ENCODE data around the gene ZNF821. TPM values are rescaled to one million over a fixed set of nuclear protein-coding genes. Genes with fewer than 3 reads are reported as not detected.
"Not testable (repeated sequence)": the region's sequence is repeated elsewhere in the genome, so short reads cannot be mapped to it uniquely, and the experiment has no call there.

The ZNF821 gene
- total RNA-seq, 1 experiment from 2014 or later: 7.0 TPM

- DNase-seq (ENCODE audit: low spot score): no peak
Measured at GRCh38 chr16:71902656-71903365, 18.8 kb upstream of the ZNF821 start.

DNA sequence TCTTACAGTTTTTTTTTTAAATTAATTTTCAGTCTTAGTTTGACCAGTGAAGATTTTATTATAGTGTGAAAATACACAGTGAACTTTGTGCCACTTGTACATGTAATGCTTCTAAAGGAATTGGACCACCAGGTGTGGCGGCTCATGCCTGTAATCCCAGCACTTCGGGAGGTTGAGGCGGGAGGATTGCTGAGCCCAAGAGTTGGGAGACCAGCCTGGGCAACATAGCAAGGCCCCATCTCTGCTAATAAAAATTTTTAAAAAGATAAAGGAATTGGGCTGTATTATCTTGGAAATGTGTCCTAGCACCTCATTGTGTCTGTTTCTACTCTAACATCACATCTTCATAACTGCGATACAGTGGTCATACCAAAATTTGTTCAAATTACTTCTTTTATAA, 15.2 kb upstream of the ZNF821 start:
- no peak for DNase-seq (ENCODE audit: low spot score)

DNA sequence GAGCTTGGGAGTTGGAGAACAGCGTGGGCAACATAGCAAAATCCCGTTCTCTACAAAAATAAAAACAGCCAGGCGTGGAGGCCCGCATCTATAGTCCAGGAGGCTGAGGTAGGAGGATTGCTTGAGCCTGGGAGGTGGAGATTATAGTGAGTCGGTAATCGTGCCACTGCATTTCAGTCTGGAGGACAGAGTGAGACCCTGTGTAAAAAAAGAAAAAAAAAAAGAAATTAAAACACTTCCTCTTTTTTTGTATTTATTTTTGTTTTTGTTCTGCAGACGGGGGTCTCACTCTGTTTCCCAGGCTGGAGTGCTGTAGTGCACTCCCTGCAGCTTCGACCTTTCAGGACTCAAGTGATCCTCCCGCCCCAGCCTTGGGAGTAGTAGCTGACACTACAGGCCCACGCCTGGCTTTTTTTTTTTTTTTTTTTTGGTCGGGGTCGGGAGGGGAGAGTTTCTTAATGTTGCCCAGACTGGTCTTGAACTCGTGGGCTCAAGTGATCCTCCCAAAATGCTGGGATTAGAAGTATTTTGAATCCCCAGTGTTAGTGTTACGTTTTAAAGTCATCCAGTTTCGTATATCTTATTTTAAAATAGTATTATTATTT, 12.9 kb upstream of the ZNF821 start:
- no peak for DNase-seq (ENCODE audit: low spot score)

GRCh38 chr16:71895679-71896365, 11.8 kb upstream of the ZNF821 start:
- DNase-seq (ENCODE audit: low spot score): peak; percentile 14

GRCh38 chr16:71894921-71895678, 11.1 kb upstream of the ZNF821 start, which contains the start of gene IST1:
Gene IST1, plus strand, starts transcription at chr16:71895531. Its CDS starts 20,110 bp downstream, at chr16:71915641.
- DNase-seq (ENCODE audit: low spot score): peak; percentile 94

DNA sequence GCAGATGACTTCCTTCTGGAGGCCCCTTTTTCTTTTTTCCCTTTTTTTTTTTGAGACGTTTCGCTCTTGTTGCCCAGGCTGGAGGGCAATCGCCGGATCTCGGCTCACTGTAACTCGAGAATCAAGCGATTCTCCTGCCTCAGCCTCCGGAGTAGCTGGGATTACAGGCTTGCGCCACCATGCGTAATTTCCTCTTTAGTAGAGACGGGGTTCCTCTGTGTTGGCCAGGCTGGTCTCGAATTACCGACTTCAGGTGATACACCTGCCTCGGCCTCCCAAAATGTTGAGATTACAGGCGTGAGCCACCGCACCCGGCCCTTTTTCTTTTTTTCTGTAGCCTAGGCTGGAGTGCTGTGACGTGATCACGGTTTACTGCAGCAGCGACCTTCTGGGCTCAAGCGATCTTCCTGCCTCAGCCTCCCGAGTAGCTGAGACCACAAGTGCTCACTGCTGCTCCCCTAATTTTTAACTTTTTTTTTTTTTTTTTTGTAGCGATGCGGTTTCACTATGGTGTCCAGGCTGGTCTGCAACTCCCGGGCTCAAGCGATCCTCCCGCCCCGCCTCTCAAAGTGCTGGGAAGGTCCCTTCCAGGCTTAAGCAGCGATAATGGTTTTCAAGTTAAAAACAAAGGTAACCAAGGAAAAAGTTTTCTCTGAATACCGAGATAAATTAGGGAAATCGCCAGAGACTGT, 10.4 kb upstream of the ZNF821 start:
- peak; percentile 41 for DNase-seq (ENCODE audit: low spot score)

- no peak for DNase-seq (ENCODE audit: low spot score)
Measured at GRCh38 chr16:71893888-71894228, 9.9 kb upstream of the ZNF821 start.

DNA sequence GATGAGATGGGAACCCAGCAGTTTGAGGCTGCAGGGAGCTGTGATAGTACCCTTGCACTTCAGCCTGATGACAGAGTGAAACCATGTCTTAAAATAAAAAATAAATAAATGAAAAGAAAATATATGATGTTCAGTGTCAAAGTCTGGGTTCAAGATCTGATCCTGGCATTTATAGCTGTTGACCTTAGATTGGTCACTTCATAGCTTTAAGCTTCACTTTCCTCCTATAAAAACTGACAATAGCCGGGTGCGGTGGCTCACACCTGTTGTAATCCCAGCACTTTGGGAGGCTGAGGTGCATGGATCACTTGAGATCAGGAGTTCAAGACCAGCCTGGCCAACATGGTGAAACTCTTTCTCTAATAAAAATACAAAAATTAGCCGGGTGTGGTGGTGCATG, 5.2 kb upstream of the ZNF821 start:
- DNase-seq (ENCODE audit: low spot score): no peak

DNA sequence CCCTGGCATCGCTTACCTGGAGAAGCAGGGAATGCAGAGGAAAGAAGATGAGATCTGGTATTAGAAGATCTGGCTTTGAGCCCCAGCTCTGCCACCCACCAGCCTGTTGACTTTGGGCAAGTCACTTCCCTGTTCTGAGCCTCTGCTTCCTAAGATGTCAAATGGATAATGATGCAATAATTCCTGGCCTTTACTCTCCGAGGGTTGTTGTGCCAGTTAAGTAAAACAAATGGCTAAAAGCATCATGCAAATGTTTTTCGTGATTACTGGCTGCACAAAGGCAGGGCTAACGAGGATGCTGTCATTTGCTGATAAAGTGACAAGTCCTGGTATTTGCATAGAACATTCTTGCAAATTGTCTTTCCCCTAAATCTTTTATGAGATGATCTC, 1.3 kb upstream of the ZNF821 start:
- no peak for DNase-seq (ENCODE audit: low spot score)

GRCh38 chr16:71883168-71883848, 674 bp downstream of the ZNF821 start:
- no peak for DNase-seq (ENCODE audit: low spot score)

DNA sequence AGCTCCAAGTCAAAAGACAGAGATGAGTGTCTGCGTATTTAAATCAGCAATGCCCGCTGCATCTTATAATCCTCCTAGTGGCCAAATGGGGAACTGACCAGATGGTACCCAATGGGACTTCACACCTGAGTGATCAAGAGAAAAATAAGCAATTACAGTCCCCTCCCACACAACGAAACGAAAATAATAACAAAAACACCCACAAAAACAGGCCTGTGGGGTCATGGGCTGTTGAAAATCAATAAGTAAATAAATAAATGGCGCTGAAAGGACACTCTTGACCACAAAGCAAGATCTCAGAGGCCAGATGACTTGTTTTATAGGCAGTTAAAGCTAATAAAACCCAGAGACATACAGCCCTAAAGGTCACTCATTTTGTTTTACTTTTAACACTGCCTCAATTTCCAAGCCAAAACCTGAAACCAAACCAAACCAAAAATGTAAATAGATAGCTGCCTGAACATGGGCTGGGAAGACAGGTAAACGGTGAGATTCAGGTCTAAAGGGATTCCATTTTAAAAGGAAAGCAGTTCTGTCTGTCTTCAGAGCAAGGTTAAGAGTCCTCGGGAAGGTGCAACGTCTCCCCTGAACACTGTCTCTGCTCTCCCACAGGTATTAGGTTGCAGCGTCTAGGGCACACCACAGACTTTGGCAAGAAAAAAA, 1.3 kb downstream of the ZNF821 start:
- peak; percentile 53 for DNase-seq (ENCODE audit: low spot score)

DNA sequence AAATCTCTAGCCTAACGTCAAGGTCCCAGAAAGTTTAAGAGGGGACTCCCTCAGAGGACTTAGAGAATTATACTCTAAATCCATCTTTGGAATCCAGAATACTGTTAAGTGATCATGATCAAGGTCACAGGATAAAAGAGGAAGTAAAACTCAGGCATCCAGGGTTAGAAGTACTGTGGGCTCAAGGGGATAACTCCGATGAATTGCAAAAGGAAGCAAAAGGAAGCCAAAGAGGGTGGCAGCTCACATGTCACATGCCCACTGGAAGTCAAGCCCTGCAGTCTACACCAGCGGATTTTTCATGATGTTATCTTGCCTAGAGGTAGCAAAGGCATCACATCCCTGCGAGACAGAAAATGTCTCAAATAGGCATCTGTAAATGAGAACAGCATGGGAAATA, 3.8 kb downstream of the ZNF821 start:
- no peak for DNase-seq (ENCODE audit: low spot score)

- no peak for DNase-seq (ENCODE audit: low spot score)
Measured at GRCh38 chr16:71878911-71879310, 5.1 kb downstream of the ZNF821 start.

DNA sequence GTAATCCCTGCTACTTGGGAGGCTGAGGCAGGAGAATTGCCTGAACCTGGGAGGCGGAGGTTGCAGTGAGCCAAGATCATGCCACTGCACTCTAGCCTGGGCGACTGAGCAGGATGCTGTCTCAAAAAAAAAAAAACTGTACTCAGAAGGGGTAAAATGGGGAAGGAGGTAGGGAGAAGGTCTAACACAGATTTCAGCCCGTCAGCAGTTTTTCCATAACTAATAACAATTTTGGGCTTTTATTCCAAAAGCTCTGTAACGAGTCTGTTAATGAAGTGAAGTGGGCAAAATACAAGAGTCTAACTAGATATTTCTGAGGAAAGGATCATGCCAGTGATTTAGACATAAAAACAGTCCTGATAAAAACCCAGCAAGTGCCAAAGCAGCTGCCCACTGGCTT, 10.8 kb downstream of the ZNF821 start:
- no peak for DNase-seq (ENCODE audit: low spot score)

DNA sequence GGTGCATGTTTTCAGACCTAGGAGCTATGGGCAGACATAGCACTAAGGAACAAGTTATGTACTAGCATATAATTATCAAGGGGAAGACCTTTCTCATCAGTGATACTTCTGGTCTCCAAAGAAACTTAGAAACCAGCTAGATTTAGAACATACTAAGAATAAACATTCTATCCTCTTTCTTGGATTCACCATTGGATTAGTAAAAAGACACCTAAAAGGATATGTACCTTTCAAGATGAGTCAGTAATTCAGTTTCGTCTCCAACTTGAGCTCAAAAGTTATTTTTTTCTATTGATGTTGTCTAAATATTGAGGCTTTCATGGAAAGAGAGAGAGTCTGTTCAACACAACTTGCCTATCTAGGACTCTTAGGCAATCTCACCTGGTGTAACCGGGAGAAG, 13.2 kb downstream of the ZNF821 start:
- no peak for DNase-seq (ENCODE audit: low spot score)

DNA sequence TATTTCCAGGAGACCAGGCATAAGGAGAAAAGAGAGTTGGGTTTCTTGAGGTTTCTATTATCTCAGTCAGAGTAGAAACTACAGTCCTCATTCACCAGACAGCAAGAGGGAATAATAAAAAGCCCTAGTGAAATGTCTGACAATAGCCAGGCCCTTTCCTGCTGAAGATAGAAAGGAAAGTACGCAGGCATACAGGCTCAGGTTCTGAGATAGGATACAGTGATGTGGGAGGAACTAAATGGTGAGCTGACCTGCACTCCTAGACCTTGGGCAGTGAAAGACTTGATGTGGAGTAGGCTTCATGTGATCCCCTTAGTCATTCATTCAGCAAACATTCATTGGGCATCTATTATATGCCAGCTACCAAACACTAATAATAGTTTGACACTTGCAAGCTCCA, 14.9 kb downstream of the ZNF821 start:
- DNase-seq (ENCODE audit: low spot score): no peak

DNA sequence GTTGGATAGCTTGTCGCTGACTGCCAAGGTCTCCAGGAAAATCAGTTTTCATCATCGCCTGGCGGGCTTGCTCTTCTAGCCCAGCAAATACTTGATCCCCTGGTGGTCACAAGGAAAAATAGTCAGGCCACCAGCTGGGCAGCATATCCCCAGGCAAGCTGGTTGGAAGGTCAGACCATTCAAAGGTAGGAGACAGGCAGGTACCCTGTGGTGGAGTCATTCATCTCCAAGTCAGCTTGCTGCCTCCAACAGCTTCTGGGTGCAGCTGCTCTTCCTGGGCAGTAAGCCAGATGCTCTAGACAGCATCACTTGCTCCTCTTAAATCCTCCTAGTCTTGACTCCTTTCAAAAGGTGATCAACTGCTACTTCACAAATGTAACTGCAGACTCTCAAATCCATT, 16.0 kb downstream of the ZNF821 start:
- no peak for DNase-seq (ENCODE audit: low spot score)

DNA sequence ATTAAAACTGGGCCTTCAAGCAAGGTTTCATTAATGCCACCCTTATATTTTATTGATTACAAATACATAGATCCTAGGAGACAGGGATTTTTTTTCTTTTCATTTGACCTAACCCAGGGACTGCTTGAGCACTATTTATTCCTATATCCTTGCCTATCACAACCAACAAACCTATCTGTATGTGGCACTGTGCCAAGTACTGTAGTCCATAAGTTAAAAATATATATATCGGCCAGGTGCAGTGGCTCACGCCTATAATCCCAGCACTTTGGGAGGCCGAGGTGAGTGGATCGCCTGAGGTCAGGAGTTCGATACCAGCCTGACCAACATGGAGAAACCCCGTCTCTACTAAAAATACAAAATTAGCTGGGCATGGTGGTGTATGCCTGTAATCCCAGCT, 16.8 kb downstream of the ZNF821 start:
- not testable (repeated sequence) for DNase-seq (ENCODE audit: low spot score)

DNA sequence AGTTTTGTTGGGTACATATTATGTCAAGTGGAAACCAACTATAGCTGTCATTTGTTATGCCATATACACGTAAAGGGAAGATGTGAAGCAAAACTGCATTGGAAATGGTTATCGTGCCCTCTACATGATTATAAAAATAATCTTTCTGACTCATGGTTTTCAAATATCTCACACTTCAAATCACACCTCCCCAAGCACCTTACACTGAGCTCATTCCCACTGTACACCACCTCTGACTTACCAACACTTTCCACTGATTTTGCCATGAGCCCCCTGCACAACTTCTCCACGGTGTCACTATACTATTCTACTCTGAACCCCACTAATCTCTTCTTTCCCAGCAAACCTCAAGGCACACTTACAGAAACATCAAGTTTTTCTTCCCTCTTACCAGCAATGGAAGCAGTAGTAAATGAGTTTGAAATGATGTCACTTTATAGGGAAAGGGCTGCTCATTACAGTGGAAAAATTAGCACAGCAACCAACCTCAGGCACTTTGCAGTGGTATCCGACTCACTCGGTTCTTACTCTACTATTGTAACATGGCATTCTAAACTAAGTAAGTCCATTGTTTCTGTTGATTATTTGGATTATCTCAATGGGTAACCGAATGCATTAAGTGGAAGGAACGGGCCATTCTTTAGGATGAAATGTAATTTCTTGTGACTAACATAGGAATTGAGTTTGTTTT, 18.7 kb downstream of the ZNF821 start:
- DNase-seq (ENCODE audit: low spot score): no peak

DNA sequence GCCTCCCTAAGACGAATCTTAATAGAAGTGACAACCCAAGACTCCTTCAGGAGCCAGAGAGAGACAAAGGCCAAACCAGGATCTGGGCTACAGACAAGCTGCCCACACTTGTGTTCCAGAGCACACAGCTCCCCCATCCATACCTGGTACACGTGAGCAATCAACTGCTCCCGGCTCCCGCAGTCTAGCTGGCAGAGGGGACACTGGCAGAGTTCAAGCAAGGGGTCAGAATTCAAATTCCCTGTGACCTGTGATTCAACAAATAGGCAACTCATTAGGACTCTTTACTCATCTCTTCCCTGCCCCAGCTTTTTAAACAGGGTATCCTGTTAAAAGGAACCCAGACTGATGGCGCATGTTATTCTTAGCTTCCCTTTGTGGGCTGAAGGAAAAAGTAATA, 20.0 kb downstream of the ZNF821 start:
- no peak for DNase-seq (ENCODE audit: low spot score)
